HepG2 (cell line): ENCODE measurements around the gene TMEM139. TPM values are rescaled to one million over a fixed set of nuclear protein-coding genes. Genes with fewer than 3 reads are reported as not detected.

Experiments
- ATF7 ChIP-seq, 2 experiments: fragments of 450-650 bp in 1 of 2; sonication (generic) in 1 of 2; formaldehyde crosslinking in 1 of 2; IDR thresholded peaks; 2 replicates each; pipeline versions ENCODE4 v1.4.0 to v1.6.1; 2016 to 2020; ENCODE audit warnings: antibody characterized with exemption in 1 of 2, mild to moderate bottlenecking in 1 of 2, missing genetic modification reagents in 1 of 2
- GPBP1L1 ChIP-seq: sonication (generic); formaldehyde crosslinking; IDR thresholded peaks from 2 replicates; pipeline ENCODE4 v1.5.0; 2020; ENCODE audit warnings: mild to moderate bottlenecking, missing genetic modification reagents
- HBP1 ChIP-seq: IDR thresholded peaks from 2 replicates; pipeline ENCODE4 v1.6.1; 2016; ENCODE audit warnings: low read depth, control low read depth
- MEF2D ChIP-seq: sonication (generic); formaldehyde crosslinking; IDR thresholded peaks from 2 replicates; pipeline ENCODE4 v1.5.1; 2020; ENCODE audit warnings: mild to moderate bottlenecking, missing genetic modification reagents
- POGK ChIP-seq: sonication (generic); formaldehyde crosslinking; conservative IDR thresholded peaks from 2 replicates; pipeline ENCODE4 v1.8.0; 2022; ENCODE audit warnings: mild to moderate bottlenecking, moderate library complexity, missing genetic modification reagents
- SETDB1 ChIP-seq: sonication (generic); formaldehyde crosslinking; IDR thresholded peaks from 2 replicates; pipeline ENCODE4 v1.5.1; 2020; ENCODE audit warnings: missing genetic modification reagents, mild to moderate bottlenecking, borderline replicate concordance
- SIN3B ChIP-seq: fragments of 150-350 bp; IDR thresholded peaks from 2 replicates; pipeline ENCODE4 v1.6.1; 2014; ENCODE audit warnings: low read length
- SP140L ChIP-seq: sonication (generic); formaldehyde crosslinking; IDR thresholded peaks from 2 replicates; pipeline ENCODE4 v1.4.0; 2020; ENCODE audit warnings: missing genetic modification reagents, borderline replicate concordance
- XRCC5 ChIP-seq: fragments of 200-400 bp; formaldehyde crosslinking; optimal IDR thresholded peaks from 2 replicates; pipeline ENCODE3; 2017; ENCODE audit warnings: mild to moderate bottlenecking, low read length
- YY1 ChIP-seq: IDR thresholded peaks from 2 replicates; pipeline ENCODE4 v1.6.1; 2011; ENCODE audit warnings: low read length, low read depth, moderate library complexity, mild to moderate bottlenecking; ENCODE audit not compliant: insufficient read depth, insufficient replicate concordance
- ZBTB26 ChIP-seq: IDR thresholded peaks from 2 replicates; pipeline ENCODE4 v1.6.1; 2016; ENCODE audit warnings: missing compliant biosample characterization, missing genetic modification reagents, borderline replicate concordance
- ZFAT ChIP-seq: sonication (generic); formaldehyde crosslinking; conservative IDR thresholded peaks from 2 replicates; pipeline ENCODE4 v1.8.1; 2023; ENCODE audit warnings: missing genetic modification reagents, inconsistent platforms
- ZFP36L1 ChIP-seq: sonication (generic); formaldehyde crosslinking; IDR thresholded peaks from 2 replicates; pipeline ENCODE4 v1.8.0; 2022; ENCODE audit warnings: mild to moderate bottlenecking, missing genetic modification reagents, moderate library complexity
- ZNF136 ChIP-seq: sonication (generic); formaldehyde crosslinking; IDR thresholded peaks from 2 replicates; pipeline ENCODE4 v1.8.1; 2022; ENCODE audit warnings: low read depth, mild to moderate bottlenecking, moderate library complexity, missing genetic modification reagents
- ZNF20 ChIP-seq: sonication (generic); formaldehyde crosslinking; IDR thresholded peaks from 2 replicates; pipeline ENCODE4 v1.4.0; 2020; ENCODE audit warnings: mild to moderate bottlenecking, moderate library complexity, missing genetic modification reagents
- ZNF451 ChIP-seq: sonication (generic); formaldehyde crosslinking; IDR thresholded peaks from 2 replicates; pipeline ENCODE4 v1.5.0; 2020; ENCODE audit warnings: mild to moderate bottlenecking, missing genetic modification reagents
- ZNF552 ChIP-seq: sonication (generic); formaldehyde crosslinking; IDR thresholded peaks from 2 replicates; pipeline ENCODE4 v1.9.0; 2022; ENCODE audit warnings: missing genetic modification reagents, mild to moderate bottlenecking, borderline replicate concordance
- ZNF564 ChIP-seq: sonication (generic); formaldehyde crosslinking; IDR thresholded peaks from 2 replicates; pipeline ENCODE4 v1.8.1; 2023; ENCODE audit warnings: mild to moderate bottlenecking, missing genetic modification reagents
- ZNF577 ChIP-seq: sonication (generic); formaldehyde crosslinking; IDR thresholded peaks from 2 replicates; pipeline ENCODE4 v1.4.0; 2020; ENCODE audit warnings: mild to moderate bottlenecking, low read depth, missing genetic modification reagents, borderline replicate concordance
- ZNF639 ChIP-seq: conservative IDR thresholded peaks from 2 replicates; pipeline ENCODE4 v1.6.1; 2018; ENCODE audit warnings: missing genetic modification reagents
- ZSCAN12 ChIP-seq: sonication (generic); formaldehyde crosslinking; IDR thresholded peaks from 2 replicates; pipeline ENCODE4 v1.9.0; 2021; ENCODE audit warnings: mild to moderate bottlenecking, missing genetic modification reagents
- ZSCAN25 ChIP-seq: sonication (generic); formaldehyde crosslinking; IDR thresholded peaks from 2 replicates; pipeline ENCODE4 v1.8.0; 2022; ENCODE audit warnings: mild to moderate bottlenecking, missing genetic modification reagents
- polyA plus RNA-seq, 8 experiments: library from polyadenylated mRNA; depleted of rRNA in 3 of 8; stranded (reverse) in 7 of 8; unstranded in 1 of 8; fragments of >200 nt; fragmentation: Illumina TruSeq in 4 of 8; extraction: Trizol in 4 of 8; gene quantifications; 2 replicates each; pipeline versions ENCODE4 v1.2.1 to v1.2.3, GENCODE V29; 2011 to 2016; ENCODE audit warnings: low read depth in 4 of 8, missing spikeins in 1 of 8, mixed read lengths in 1 of 8; ENCODE audit not compliant: insufficient read depth in 1 of 8
- total RNA-seq, 5 experiments: library from RNA; depleted of rRNA; stranded (reverse); fragments of >200 nt; fragmentation: Illumina TruSeq; extraction: Trizol; gene quantifications; 2 replicates each; pipeline ENCODE4 v1.2.3, GENCODE V29; 2016; ENCODE audit warnings: low read depth in 1 of 5

Gene TMEM139
- total and polyA plus RNA-seq, 2 of the 13 experiments (the other 11 are each of a cell fraction or from before 2014, with no cell fraction given), result 7.9 to 14.0 TPM

GRCh38 chr7:143287935-143288826 is 3.4 kb downstream of the TMEM139 start, which contains the start of gene CASP2 (continued):
- no peak for TF ChIP-seq SP140L (CRISPR knock-in tag)
- TF ChIP-seq ZFP36L1, result no peak
- no peak for TF ChIP-seq SETDB1 (CRISPR knock-in tag)
- peak; percentile 74 for TF ChIP-seq ZNF451 (CRISPR knock-in tag)
- TF ChIP-seq SIN3B, result no peak
- no peak for TF ChIP-seq ZFAT
- no peak for TF ChIP-seq ZSCAN25 (CRISPR knock-in tag)
- no peak for TF ChIP-seq ZNF552
- no peak for TF ChIP-seq MEF2D (CRISPR knock-in tag)
- TF ChIP-seq POGK, result peak; percentile 58
- no peak for TF ChIP-seq HBP1 (CRISPR knock-in tag)
- TF ChIP-seq ZNF564 (CRISPR knock-in tag), result 0 out of 2 replicates have a peak, but pooled peaks have one; percentile 24
- no peak for TF ChIP-seq XRCC5
- TF ChIP-seq ZNF20, result 0 out of 2 replicates have a peak, but pooled peaks have one; percentile 30
- TF ChIP-seq ZNF639, result no peak
- TF ChIP-seq ZNF136, result no peak
- TF ChIP-seq GPBP1L1 (CRISPR knock-in tag), result no peak
- TF ChIP-seq ZBTB26, result no peak
- no peak for TF ChIP-seq ATF7 (IDR thresholded peaks at IDR 0.05)
- TF ChIP-seq ATF7 (CRISPR knock-in tag; IDR thresholded peaks at IDR 0.05), result no peak
- TF ChIP-seq ZNF577 (CRISPR knock-in tag), result 0 out of 2 replicates have a peak, but pooled peaks have one; percentile 33
- peak; percentile 91 for TF ChIP-seq YY1
- no peak for TF ChIP-seq ZSCAN12 (CRISPR knock-in tag)
